Measurements from ENCODE around the gene DENND4A.

Gene DENND4A

GRCh38 chr15:65663521-65663920, 128.6 kb downstream of the DENND4A start:
- ATAC-seq, result no peak
- TF ChIP-seq ZC3H10 (CRISPR knock-in tag; IDR thresholded peaks at IDR 0.05) (no peak), ESRRG (CRISPR knock-in tag; IDR thresholded peaks at IDR 0.05) (no peak), ZNF70 (CRISPR knock-in tag; IDR thresholded peaks at IDR 0.05) (no peak), ZFP30 (CRISPR knock-in tag; IDR thresholded peaks at IDR 0.05) (no peak), GLIS3 (CRISPR knock-in tag; IDR thresholded peaks at IDR 0.05) (no peak), ZNF8 (CRISPR knock-in tag; IDR thresholded peaks at IDR 0.05) (no peak), TCF4 (CRISPR knock-in tag; IDR thresholded peaks at IDR 0.05; ENCODE audit: borderline replicate concordance) (no peak), SNAI2 (CRISPR knock-in tag; IDR thresholded peaks at IDR 0.05) (no peak), TOX (CRISPR knock-in tag; IDR thresholded peaks at IDR 0.05; ENCODE audit: borderline replicate concordance) (no peak), ZNF565 (CRISPR knock-in tag; conservative IDR thresholded peaks at IDR 0.05; ENCODE audit: low read depth) (no peak), PPARA (CRISPR knock-in tag; IDR thresholded peaks at IDR 0.05; ENCODE audit: borderline replicate concordance) (no peak), TSHZ2 (CRISPR knock-in tag; IDR thresholded peaks at IDR 0.05) (no peak), CSRNP3 (CRISPR knock-in tag; IDR thresholded peaks at IDR 0.05) (no peak)

GRCh38 chr15:65660927-65661326, 131.2 kb downstream of the DENND4A start:
- TF ChIP-seq RARB (CRISPR knock-in tag; IDR thresholded peaks at IDR 0.05), result no peak
- no peak for ATAC-seq

GRCh38 chr15:65659502-65660052, 132.5 kb downstream of the DENND4A start:
- TF ChIP-seq ZFP3 (CRISPR knock-in tag; IDR thresholded peaks at IDR 0.05) (no peak), ZC3H10 (CRISPR knock-in tag; IDR thresholded peaks at IDR 0.05) (no peak), ZNF70 (CRISPR knock-in tag; IDR thresholded peaks at IDR 0.05) (no peak), ISL1 (CRISPR knock-in tag; IDR thresholded peaks at IDR 0.05) (no peak), SNAI2 (CRISPR knock-in tag; IDR thresholded peaks at IDR 0.05) (no peak), CSDC2 (CRISPR knock-in tag; IDR thresholded peaks at IDR 0.05) (no peak), CREB5 (CRISPR knock-in tag; IDR thresholded peaks at IDR 0.05; ENCODE audit: low read depth) (no peak), TOX (CRISPR knock-in tag; IDR thresholded peaks at IDR 0.05; ENCODE audit: borderline replicate concordance) (no peak), ZNF565 (CRISPR knock-in tag; conservative IDR thresholded peaks at IDR 0.05; ENCODE audit: low read depth) (no peak), ZFP30 (CRISPR knock-in tag; IDR thresholded peaks at IDR 0.05) (no peak), ZNF8 (CRISPR knock-in tag; IDR thresholded peaks at IDR 0.05) (no peak), GLIS3 (CRISPR knock-in tag; IDR thresholded peaks at IDR 0.05) (no peak), ESRRG (CRISPR knock-in tag; IDR thresholded peaks at IDR 0.05) (no peak), CSRNP3 (CRISPR knock-in tag; IDR thresholded peaks at IDR 0.05) (no peak), BACH2 (CRISPR knock-in tag; IDR thresholded peaks at IDR 0.05; ENCODE audit: borderline replicate concordance) (no peak), PATZ1 (CRISPR knock-in tag; IDR thresholded peaks at IDR 0.05; ENCODE audit: borderline replicate concordance) (no peak), POU6F1 (CRISPR knock-in tag; IDR thresholded peaks at IDR 0.05; ENCODE audit: borderline replicate concordance, low read depth) (no peak), TSHZ2 (CRISPR knock-in tag; IDR thresholded peaks at IDR 0.05) (no peak), RARB (CRISPR knock-in tag; IDR thresholded peaks at IDR 0.05) (no peak), ARNTL (CRISPR knock-in tag; IDR thresholded peaks at IDR 0.05; ENCODE audit: borderline replicate concordance, low read depth) (no peak)
- no peak for ATAC-seq

Data from SK-N-SH treated with all-trans-retinoic acid at 6 μM for 48 hours (cell line).